Measurements from ENCODE around the gene MAML3.

MAML3 gene

DNA sequence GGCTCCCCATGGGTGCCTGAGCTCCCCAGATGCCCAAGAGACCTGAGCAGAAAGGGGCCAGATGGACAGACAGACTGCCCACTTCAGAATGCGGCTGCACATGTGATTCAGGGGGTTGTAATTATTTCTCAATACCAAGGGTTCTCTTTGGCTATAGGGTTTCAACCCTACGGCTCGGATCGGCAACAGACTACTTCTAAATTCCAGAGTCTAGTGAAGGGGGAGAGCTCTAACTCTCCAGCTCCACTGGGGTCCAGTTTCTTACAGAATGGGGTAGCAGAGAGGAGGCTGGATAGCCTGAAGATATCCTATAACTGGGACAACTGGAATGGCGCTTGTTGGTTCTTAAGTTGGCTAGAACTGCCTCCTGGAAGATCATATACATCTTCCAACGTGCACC is 352.1 kb downstream of the MAML3 start:
- FAIRE-seq (no peak), DNase-seq (ENCODE audit: insufficient read length, low spot score) (no peak)
- no peak for TF ChIP-seq POLR2A (IDR thresholded peaks at IDR 0.05; ENCODE audit: low read depth, low read length)

DNA sequence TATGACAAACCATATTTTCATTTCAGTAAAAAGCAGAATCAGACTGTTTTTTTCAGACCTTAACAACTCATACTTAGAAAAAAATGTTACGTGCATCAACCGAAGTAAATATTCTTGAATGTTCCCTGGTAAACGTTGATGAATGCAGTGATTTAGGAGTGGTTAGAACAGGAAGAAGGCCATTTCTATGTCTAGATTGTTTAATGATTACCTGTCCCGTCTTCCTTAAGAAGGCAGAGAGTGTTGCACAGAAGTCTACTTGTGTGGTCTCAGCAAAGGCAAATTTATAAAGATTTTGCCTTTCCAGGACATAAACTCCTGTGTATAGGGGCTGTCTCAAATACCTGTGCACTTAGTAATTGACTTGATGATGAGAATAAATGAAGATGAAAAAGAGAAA is 353.9 kb downstream of the MAML3 start:
- no peak for DNase-seq (ENCODE audit: insufficient read length, low spot score)
- TF ChIP-seq POLR2A (IDR thresholded peaks at IDR 0.05; ENCODE audit: low read depth, low read length) = no peak
- FAIRE-seq = no peak

DNA sequence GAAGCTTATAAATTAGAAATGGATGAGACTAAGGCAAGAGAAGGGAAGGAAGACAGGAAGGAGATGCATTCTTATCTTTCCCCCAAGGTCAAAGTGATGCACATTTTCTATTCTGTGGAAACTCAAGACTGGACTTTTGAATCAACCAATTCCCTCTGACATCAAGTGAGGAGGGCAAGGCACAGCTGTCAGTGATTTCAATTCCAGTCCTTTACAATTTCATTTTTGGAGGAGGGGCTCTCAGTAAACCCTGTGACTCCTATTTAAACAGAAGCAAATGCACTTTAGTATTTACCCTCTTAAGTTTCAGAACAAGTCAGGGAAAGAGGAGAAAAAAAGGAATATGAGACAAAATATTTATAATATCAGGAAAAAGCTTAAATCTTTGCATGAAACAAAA is 354.4 kb downstream of the MAML3 start:
- DNase-seq (ENCODE audit: insufficient read length, low spot score) (no peak), FAIRE-seq (no peak)
- TF ChIP-seq POLR2A (IDR thresholded peaks at IDR 0.05; ENCODE audit: low read depth, low read length) = no peak

DNA sequence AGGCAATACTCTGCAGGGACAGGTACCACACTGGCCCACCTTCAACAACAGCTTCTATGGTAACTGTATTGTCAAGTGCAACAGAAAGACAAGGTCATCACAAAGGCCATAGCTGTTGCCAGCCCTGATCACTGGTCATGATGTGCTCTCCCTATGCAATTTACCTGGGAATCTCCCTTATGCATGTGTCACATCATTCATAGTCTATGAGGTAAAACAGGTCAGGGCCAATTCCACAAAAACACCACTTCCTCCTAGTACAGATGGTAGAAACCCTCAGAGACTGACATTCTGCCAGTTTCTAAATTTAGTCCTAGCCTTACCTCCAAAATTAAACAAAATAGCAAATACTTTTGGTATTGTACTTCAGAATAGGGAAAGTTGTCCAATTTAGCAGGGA is 355.5 kb downstream of the MAML3 start:
- no peak for FAIRE-seq

GRCh38 chr4:139797287-139797686 is 356.7 kb downstream of the MAML3 start:
- DNase-seq (ENCODE audit: insufficient read length, low spot score) (no peak), FAIRE-seq (no peak)
- no peak for TF ChIP-seq POLR2A (IDR thresholded peaks at IDR 0.05; ENCODE audit: low read depth, low read length)

More for the DNA sequence above, 355.5 kb downstream of the MAML3 start:
- TF ChIP-seq POLR2A (IDR thresholded peaks at IDR 0.05; ENCODE audit: low read depth, low read length) = no peak
- DNase-seq (ENCODE audit: insufficient read length, low spot score) = no peak

DNA sequence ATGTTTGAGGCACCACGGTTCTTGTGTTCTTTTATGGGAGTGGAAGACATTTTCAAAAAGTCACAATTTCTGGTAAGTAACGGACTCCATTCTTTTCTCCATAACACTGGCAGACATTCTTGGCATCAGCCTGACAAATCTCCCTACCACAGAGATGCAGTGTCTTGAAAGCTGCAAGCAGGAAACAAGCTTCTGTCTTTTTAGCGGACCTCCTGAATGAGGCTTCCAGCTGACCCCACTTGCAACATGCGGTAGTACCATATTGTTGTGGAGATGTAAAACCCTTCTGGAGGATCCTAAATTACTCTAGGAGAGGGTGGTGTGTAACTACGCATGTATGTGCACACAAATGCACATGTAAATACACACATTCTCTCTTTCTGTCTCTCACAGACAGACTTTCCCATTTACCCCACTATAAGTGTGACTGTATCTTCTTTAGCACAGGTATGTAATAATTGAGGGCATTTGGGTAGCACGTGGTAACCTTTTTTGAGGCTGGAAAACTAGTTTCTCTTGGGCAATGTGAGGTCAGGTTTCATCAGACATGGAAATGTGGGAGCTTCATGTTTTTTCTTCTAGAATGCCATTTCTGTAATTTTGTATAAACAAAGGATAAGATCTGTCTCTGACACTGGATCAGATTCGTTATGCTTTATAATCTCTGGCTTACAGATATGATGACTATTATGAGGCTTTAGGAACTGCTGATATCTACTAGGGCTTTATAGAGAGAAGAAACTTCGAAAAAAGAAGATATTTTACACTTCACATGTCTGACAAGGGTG is 358.3 kb downstream of the MAML3 start:
- TF ChIP-seq POLR2A (IDR thresholded peaks at IDR 0.05; ENCODE audit: low read depth, low read length) = no peak
- DNase-seq (ENCODE audit: insufficient read length, low spot score) (no peak), FAIRE-seq (no peak)

DNA sequence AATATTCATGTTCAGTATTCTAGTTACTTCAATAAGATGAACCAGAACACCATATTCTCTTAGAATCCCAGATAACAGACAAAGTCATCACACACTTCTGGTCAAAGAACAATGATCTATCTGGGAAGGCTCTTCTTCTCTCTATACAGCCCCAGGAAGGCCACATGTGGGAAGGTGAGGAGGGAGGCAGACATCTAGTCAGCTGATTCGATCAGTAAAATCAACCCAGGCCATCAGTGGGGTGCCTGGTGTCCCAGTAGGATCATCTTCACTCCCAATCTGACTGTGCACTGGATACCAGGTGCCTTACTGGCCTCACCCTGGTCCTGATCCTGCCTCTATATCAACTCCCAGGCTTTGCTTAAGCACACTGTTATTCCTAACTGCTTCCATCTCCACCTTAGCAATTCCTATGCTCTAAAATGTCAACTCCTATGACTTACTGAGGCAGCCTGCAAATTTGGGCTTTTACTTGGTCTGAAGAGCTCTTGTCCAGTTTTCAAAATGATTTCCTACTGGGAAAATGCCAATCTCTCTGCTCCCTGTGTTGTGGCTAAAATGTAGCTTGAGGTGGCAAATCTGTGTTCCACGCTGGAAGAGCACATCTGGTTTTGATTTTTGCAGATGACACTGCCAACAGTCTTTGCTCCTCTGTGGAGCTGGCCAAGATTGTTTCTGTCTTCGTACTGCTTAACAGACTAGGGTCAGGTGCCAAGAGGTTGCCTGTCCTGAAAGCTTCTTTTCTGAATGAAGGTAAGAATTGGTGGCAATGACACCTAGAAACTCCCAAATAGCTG is 359.6 kb downstream of the MAML3 start:
- no peak for FAIRE-seq
- no peak for DNase-seq (ENCODE audit: insufficient read length, low spot score)
- no peak for TF ChIP-seq POLR2A (IDR thresholded peaks at IDR 0.05; ENCODE audit: low read depth, low read length)

- no peak for DNase-seq (ENCODE audit: insufficient read length, low spot score)
- no peak for TF ChIP-seq POLR2A (IDR thresholded peaks at IDR 0.05; ENCODE audit: low read depth, low read length)
- no peak for FAIRE-seq
Observed at GRCh38 chr4:139791681-139792080, 362.3 kb downstream of the MAML3 start.

DNA sequence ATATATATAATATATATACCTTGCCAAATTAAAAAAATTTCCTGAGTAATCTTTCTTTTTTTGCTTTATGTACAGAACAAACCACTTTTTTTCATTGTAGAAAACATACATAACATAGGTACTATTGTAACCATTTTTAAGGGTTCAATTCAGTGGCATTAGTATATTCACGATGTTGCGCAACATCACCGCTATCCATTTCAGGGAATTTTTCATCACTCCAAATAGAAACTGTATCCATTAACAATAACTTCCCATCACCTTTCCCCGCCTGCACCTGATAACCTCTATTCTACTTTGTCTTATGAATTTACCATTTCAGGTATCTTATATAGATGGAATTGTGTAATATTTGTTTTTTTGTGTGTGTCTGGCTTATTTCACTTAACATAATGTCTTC is 363.7 kb downstream of the MAML3 start:
- FAIRE-seq = no peak
- no peak for DNase-seq (ENCODE audit: insufficient read length, low spot score)
- TF ChIP-seq POLR2A (IDR thresholded peaks at IDR 0.05; ENCODE audit: low read depth, low read length) = no peak

DNA sequence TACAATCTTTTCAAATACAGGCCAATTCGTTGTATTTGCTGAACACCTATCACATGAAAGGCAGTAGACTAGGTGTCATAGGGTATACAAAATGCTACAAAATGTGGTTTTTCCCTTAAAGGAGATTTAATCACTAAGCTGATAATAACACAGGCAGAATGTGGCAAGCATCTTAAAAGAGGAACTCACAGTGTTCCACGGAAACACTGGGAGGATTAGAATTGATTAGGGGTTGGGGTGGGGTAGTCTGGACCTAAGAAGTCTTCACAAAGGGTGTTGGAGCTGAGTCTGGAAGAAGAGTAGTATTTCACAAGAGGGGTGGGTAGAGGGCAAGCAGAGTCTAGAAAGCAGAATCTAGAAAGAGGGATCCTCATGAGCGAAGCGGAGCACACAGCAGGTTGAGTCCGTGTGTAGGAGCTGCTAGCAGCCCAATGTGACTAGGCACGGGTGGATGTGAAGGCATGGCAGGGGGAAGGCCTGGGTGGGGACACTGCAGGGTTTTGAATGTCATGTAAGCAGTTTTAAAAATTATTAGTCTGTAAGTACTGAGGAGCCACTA is 364.8 kb downstream of the MAML3 start:
- no peak for TF ChIP-seq POLR2A (IDR thresholded peaks at IDR 0.05; ENCODE audit: low read depth, low read length)
- DNase-seq (ENCODE audit: insufficient read length, low spot score) = no peak
- FAIRE-seq = no peak

DNA sequence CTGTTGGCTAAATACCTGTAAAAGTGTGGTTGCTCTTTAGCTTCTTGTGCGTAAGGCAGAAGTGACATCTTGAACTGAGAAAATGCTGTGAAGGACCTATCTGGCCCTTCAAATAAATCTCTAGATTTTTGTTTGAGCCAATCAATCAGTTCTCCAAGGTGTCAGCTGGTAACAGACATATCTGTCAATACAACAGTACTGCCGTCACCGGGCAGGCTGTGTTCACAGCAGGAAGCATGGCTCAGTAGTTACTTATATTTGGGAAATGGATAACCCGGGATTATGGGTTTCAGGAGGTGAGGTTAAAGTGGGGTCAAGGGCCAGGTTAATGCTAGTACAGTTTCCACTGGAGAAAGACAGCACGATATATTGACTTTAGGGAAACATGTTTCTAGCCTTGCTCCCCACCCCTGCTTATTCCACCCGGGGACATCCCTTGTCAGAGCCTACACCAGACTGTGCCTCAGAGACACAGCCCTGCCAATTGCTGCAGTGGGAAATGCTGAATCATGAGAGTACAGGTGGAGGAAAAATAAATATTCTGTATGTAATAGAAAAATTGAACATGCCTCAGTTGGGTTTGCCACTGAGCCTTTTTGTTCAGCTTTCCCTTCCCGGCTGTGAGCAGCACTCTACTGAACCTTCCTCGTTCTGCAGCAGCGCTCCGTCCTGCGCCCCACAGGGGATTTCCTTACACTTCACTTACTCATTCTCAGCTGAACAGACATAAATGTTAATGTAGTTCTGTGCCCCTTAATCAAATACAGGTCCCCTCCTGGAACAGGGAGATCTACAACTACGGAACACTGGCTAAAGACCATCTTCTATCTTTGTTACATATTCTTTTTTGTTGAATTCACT is 367.3 kb downstream of the MAML3 start:
- FAIRE-seq = no peak
- no peak for TF ChIP-seq POLR2A (IDR thresholded peaks at IDR 0.05; ENCODE audit: low read depth, low read length)
- DNase-seq (ENCODE audit: insufficient read length, low spot score) = no peak

DNA sequence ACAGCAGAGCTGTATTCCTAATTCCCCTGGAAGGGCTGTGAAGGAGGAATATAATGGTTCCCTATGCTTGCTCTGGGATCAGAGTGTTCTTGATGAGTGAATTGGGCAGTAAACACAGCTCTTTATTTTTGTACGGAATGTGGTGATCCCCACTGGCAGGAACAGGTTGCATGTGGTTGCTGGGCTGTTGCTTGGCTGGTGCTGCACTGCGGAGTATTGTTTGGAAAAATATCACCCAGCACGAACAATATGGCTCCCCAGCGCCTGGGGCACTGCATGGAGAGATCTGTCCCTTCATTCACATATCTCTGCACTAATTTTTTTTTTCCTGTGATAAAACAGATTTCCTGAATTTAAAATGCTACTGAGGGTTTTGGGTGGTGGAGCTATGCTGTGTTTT is 368.6 kb downstream of the MAML3 start:
- DNase-seq (ENCODE audit: insufficient read length, low spot score) = no peak
- no peak for FAIRE-seq
- no peak for TF ChIP-seq POLR2A (IDR thresholded peaks at IDR 0.05; ENCODE audit: low read depth, low read length)

GRCh38 chr4:139783741-139784484 is 370.1 kb downstream of the MAML3 start:
- FAIRE-seq (no peak), DNase-seq (ENCODE audit: insufficient read length, low spot score) (no peak)
- no peak for TF ChIP-seq POLR2A (IDR thresholded peaks at IDR 0.05; ENCODE audit: low read depth, low read length)
